H1 (cell line): ENCODE measurements around the gene SYNPR.

Experiments used
- ASH2L ChIP-seq: fragments of 200-600, 300-600 bp; sonication (generic); IDR thresholded peaks from one replicate; pipeline ENCODE4 v1.7.1; 2017; ENCODE audit warnings: low read length
- ATF3 ChIP-seq: IDR thresholded peaks from 2 replicates; pipeline ENCODE4 v1.6.1; 2011; ENCODE audit warnings: low read depth, mild to moderate bottlenecking, low read length; ENCODE audit not compliant: insufficient read depth
- BRCA1 ChIP-seq: IDR thresholded peaks from 2 replicates; pipeline ENCODE4 v1.6.1; 2012; ENCODE audit warnings: low read depth, low read length, improper control_type of control experiment
- CHD2 ChIP-seq: IDR thresholded peaks from 2 replicates; pipeline ENCODE4 v1.6.1; 2012; ENCODE audit warnings: low read length, improper control_type of control experiment
- CTCF ChIP-seq, 3 experiments: IDR thresholded peaks; 1 replicate in 2 of 3; 2 replicates in 1 of 3; pipeline versions ENCODE4 v1.5.1 to v1.6.1; 2011; ENCODE audit warnings: low read length in 3 of 3, mild to moderate bottlenecking in 3 of 3, inconsistent platforms in 2 of 3, low read depth in 1 of 3, moderate library complexity in 1 of 3; ENCODE audit not compliant: insufficient read depth in 1 of 3; ENCODE audit errors: control extremely low read depth in 1 of 3
- EZH2 ChIP-seq: fragments of 200-600 bp; sonication (generic); IDR thresholded peaks from 2 replicates; pipeline ENCODE4 v1.7.1; 2012; ENCODE audit warnings: low read depth, mild to moderate bottlenecking, moderate library complexity, low read length, inconsistent platforms; ENCODE audit not compliant: severe bottlenecking
- MAX ChIP-seq: IDR thresholded peaks from 2 replicates; pipeline ENCODE4 v1.6.1; 2012; ENCODE audit warnings: inconsistent platforms
- POLR2AphosphoS5 ChIP-seq: IDR thresholded peaks from 2 replicates; pipeline ENCODE4 v1.6.1; 2011; ENCODE audit warnings: low read depth, low read length

GRCh38 chr3:63383040-63383439, 104.9 kb downstream of the SYNPR start:
- TF ChIP-seq BRCA1 (no peak), CHD2 (no peak), CTCF (IDR thresholded peaks at IDR 0.05; ENCODE audit: control extremely low read depth in 1 of 3, insufficient read depth in 1 of 3, low read depth in 1 of 3, low read length in 3 of 3) (no peak), ASH2L (no peak), EZH2 (no peak), POLR2AphosphoS5 (no peak), ATF3 (no peak), MAX (no peak)
